Ishikawa (cell line): Measurements from ENCODE around the gene ACY1.

ENCODE experiments used
- EGR1 ChIP-seq: IDR thresholded peaks from 2 replicates; pipeline ENCODE4 v1.6.1; 2012
- EP300 ChIP-seq: IDR thresholded peaks from 2 replicates; pipeline ENCODE4 v1.6.1; 2012; ENCODE audit warnings: borderline replicate concordance
- FOXM1 ChIP-seq: IDR thresholded peaks from 2 replicates; pipeline ENCODE4 v1.6.1; 2012; ENCODE audit warnings: low read depth, borderline replicate concordance
- REST ChIP-seq: IDR thresholded peaks from 2 replicates; pipeline ENCODE4 v1.6.1; 2012; ENCODE audit warnings: low read depth, mild to moderate bottlenecking
- TAF1 ChIP-seq: IDR thresholded peaks from 2 replicates; pipeline ENCODE4 v1.6.1; 2012; ENCODE audit warnings: low read depth, mild to moderate bottlenecking
- TEAD4 ChIP-seq: IDR thresholded peaks from 2 replicates; pipeline ENCODE4 v1.6.1; 2012
- YY1 ChIP-seq: IDR thresholded peaks from 2 replicates; pipeline ENCODE4 v1.6.1; 2012; ENCODE audit warnings: low read depth

GRCh38 chr3:51998774-51999173, 15.4 kb downstream of the ACY1 start:
- no peak for TF ChIP-seq TAF1
- TF ChIP-seq EP300 = no peak
- TF ChIP-seq EGR1 = no peak
- no peak for TF ChIP-seq REST
- TF ChIP-seq FOXM1 = no peak
- no peak for TF ChIP-seq TEAD4
- no peak for TF ChIP-seq YY1
